ENCODE data around the gene CACNA2D3. TPM values are rescaled to one million over a fixed set of nuclear protein-coding genes. Genes with fewer than 3 reads are reported as not detected.

CACNA2D3 gene
- total RNA-seq, 1 experiment from 2014 or later: not detected

DNA sequence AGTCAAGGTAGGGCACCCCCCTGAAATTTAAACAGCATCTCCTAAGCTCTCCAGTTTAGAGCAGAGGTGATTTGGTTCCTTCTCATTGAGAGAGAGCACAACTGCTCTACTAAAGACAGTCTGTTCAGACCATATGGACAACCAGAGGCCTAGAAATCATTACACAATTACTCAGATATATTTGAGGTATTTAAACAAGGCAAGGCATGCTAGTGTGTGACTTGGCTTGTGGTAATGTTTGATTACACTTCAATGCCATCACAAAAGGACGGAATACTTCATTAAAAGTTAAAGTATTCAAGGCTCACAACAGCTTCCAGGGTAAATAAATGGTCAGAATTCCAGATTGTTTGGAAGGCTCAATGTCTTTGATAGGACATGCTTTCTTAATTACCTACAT is 695.3 kb downstream of the CACNA2D3 start:
- no peak for DNase-seq
- Histone ChIP-seq H3K4me3 (ENCODE audit: low read depth, low read length) (no peak overlapping the region), H3K4me1 (no peaks in the 10 kb centered on the region), H3K36me3 (ENCODE audit: control insufficient read depth, insufficient read depth, low read length) (no peaks in the 10 kb centered on the region), H3K9me3 (no peaks in the 10 kb centered on the region), H3K27me3 (replicated peaks; ENCODE audit: control insufficient read depth, insufficient read depth, low read length) (no peaks in the 10 kb centered on the region; the same call in 1 of the 2 replicates)
- H3K4me3 Mint-ChIP-seq (ENCODE audit: unreplicated experiment): no peak overlapping the region
- peaks cover 5% of the 10 kb centered on the region for H3K27me3 Mint-ChIP-seq (ENCODE audit: insufficient read depth, unreplicated experiment)
- no peaks in the 10 kb centered on the region for H3K36me3 Mint-ChIP-seq (ENCODE audit: insufficient read depth, unreplicated experiment)
- intact Hi-C loops (cut with micrococcal nuclease; ENCODE audit: unreplicated experiment): no loop called here
- no peaks in the 10 kb centered on the region for H3K9me3 Mint-ChIP-seq (ENCODE audit: unreplicated experiment)
- H3K4me1 Mint-ChIP-seq (ENCODE audit: low read depth, unreplicated experiment): no peaks in the 10 kb centered on the region
- no TSS peak for BruUV-seq (replicated peaks)
- TF ChIP-seq, protein P1, sequence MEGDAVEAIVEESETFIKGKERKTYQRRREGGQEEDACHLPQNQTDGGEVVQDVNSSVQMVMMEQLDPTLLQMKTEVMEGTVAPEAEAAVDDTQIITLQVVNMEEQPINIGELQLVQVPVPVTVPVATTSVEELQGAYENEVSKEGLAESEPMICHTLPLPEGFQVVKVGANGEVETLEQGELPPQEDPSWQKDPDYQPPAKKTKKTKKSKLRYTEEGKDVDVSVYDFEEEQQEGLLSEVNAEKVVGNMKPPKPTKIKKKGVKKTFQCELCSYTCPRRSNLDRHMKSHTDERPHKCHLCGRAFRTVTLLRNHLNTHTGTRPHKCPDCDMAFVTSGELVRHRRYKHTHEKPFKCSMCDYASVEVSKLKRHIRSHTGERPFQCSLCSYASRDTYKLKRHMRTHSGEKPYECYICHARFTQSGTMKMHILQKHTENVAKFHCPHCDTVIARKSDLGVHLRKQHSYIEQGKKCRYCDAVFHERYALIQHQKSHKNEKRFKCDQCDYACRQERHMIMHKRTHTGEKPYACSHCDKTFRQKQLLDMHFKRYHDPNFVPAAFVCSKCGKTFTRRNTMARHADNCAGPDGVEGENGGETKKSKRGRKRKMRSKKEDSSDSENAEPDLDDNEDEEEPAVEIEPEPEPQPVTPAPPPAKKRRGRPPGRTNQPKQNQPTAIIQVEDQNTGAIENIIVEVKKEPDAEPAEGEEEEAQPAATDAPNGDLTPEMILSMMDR (IDR thresholded peaks at IDR 0.05; ENCODE audit: insufficient read depth in 1 of 2, low read depth in 1 of 2, low read length in 1 of 2, severe bottlenecking in 1 of 2, unreplicated experiment in 1 of 2): no peak
- ChIA-PET CTCF (no interaction called here), POLR2A (no interaction called here)
- H3K27ac Mint-ChIP-seq (ENCODE audit: unreplicated experiment): no peak overlapping the region

DNA sequence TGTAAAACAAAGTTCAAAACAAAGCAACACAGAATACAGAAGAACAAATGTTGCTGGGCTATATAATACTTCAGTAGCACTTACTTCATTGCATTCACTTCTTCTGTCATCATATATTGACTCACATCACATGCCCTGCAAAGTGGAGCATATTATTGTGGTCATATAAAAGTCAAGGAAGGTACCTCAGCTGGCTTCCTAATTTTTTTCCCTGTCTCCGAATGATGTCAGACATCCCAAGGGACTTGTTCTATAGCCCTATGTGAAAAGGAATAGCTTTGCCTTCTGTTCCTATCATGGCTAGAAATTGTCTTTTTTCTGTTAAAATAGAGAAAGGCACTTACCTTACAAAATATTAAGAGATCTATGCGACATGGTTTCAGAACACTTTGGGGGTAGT is 696.1 kb downstream of the CACNA2D3 start:
- H3K4me3 Mint-ChIP-seq (ENCODE audit: unreplicated experiment): no peak overlapping the region
- Histone ChIP-seq H3K4me3 (ENCODE audit: low read depth, low read length) (no peak overlapping the region), H3K27me3 (replicated peaks; ENCODE audit: control insufficient read depth, insufficient read depth, low read length) (no peaks in the 10 kb centered on the region; the same call in 1 of the 2 replicates), H3K4me1 (no peaks in the 10 kb centered on the region), H3K36me3 (ENCODE audit: control insufficient read depth, insufficient read depth, low read length) (no peaks in the 10 kb centered on the region), H3K9me3 (no peaks in the 10 kb centered on the region)
- H3K9me3 Mint-ChIP-seq (ENCODE audit: unreplicated experiment): no peaks in the 10 kb centered on the region
- peaks cover 5% of the 10 kb centered on the region for H3K27me3 Mint-ChIP-seq (ENCODE audit: insufficient read depth, unreplicated experiment)
- TF ChIP-seq, protein P1 (IDR thresholded peaks at IDR 0.05; ENCODE audit: insufficient read depth in 1 of 2, low read depth in 1 of 2, low read length in 1 of 2, severe bottlenecking in 1 of 2, unreplicated experiment in 1 of 2): no peak
- POLR2A ChIA-PET: no interaction called here
- CTCF ChIA-PET: no interaction called here
- no peak for DNase-seq
- H3K36me3 Mint-ChIP-seq (ENCODE audit: insufficient read depth, unreplicated experiment): no peaks in the 10 kb centered on the region
- no peak overlapping the region for H3K27ac Mint-ChIP-seq (ENCODE audit: unreplicated experiment)
- H3K4me1 Mint-ChIP-seq (ENCODE audit: low read depth, unreplicated experiment): no peaks in the 10 kb centered on the region
- BruUV-seq (replicated peaks): no TSS peak
- intact Hi-C loops (cut with micrococcal nuclease; ENCODE audit: unreplicated experiment): no loop called here

DNA sequence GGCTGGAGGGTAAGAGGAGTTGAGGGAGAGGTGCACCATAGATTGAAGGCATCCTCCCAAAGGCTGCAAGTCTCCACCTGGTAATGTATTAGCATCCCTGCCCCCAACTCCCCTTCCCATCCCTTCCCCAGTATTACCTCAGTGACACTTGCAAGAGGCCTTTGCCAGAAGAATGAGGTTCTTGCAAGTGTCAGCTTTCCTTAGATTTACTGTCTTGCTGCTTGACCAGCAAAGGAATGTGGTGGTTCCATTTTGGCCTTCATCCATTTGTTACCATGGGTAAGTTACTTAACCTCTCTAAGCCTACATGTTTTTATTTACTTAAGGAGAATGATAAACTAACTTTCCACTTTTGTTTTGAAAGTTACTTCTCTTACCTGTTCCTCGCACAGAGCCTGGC is 696.6 kb downstream of the CACNA2D3 start:
- Mint-ChIP-seq H3K36me3 (ENCODE audit: insufficient read depth, unreplicated experiment) (no peaks in the 10 kb centered on the region), H3K4me3 (ENCODE audit: unreplicated experiment) (no peak overlapping the region), H3K27ac (ENCODE audit: unreplicated experiment) (no peak overlapping the region), H3K9me3 (ENCODE audit: unreplicated experiment) (no peaks in the 10 kb centered on the region), H3K27me3 (ENCODE audit: insufficient read depth, unreplicated experiment) (peaks cover 5% of the 10 kb centered on the region), H3K4me1 (ENCODE audit: low read depth, unreplicated experiment) (no peaks in the 10 kb centered on the region)
- no peaks in the 10 kb centered on the region for H3K36me3 ChIP-seq (ENCODE audit: control insufficient read depth, insufficient read depth, low read length)
- CTCF ChIA-PET: no interaction called here
- POLR2A ChIA-PET: no interaction called here
- BruUV-seq (replicated peaks): no TSS peak
- no peaks in the 10 kb centered on the region for H3K9me3 ChIP-seq
- TF ChIP-seq, protein P1 (IDR thresholded peaks at IDR 0.05; ENCODE audit: insufficient read depth in 1 of 2, low read depth in 1 of 2, low read length in 1 of 2, severe bottlenecking in 1 of 2, unreplicated experiment in 1 of 2): no peak
- H3K4me3 ChIP-seq (ENCODE audit: low read depth, low read length): no peak overlapping the region
- no peaks in the 10 kb centered on the region for H3K4me1 ChIP-seq
- intact Hi-C loops (cut with micrococcal nuclease; ENCODE audit: unreplicated experiment): no loop called here
- H3K27me3 ChIP-seq (replicated peaks; ENCODE audit: control insufficient read depth, insufficient read depth, low read length): no peaks in the 10 kb centered on the region; the same call in 1 of the 2 replicates
- DNase-seq: no peak

Data from Caco-2 (cell line).